H1 (cell line): Measurements from ENCODE around the gene RCAN2. TPM values are rescaled to one million over a fixed set of nuclear protein-coding genes. Genes with fewer than 3 reads are reported as not detected.

Source experiments
- CTCF ChIA-PET: fragments of 300-600 bp; sonication (Branson Sonifier 250); formaldehyde crosslinking; loops from one replicate; lab custom pipeline; 2021; ENCODE audit not compliant: partially characterized antibody; lab: Charles Lee
- POLR2A ChIA-PET: fragments of 300-600 bp; sonication (Branson Sonifier 250); formaldehyde crosslinking; loops from one replicate; lab custom pipeline; 2021; ENCODE audit warnings: inconsistent platforms; ENCODE audit not compliant: partially characterized antibody; lab: Charles Lee
- DNase-seq, 2 experiments: peaks; one replicate each; pipeline versions ENCODE4 v3.0.0 to v3.0.0-alpha.2; 2010 to 2022; ENCODE audit warnings: low spot score in 2 of 2, low read depth in 1 of 2, mixed read lengths in 1 of 2
- FAIRE-seq: peaks from 2 replicates; lab custom pipeline; 2011; peaks lifted over from hg19 to GRCh38; lab: Jason Lieb, UNC
- H2AFZ ChIP-seq: 2 replicates; pipeline ENCODE4 v1.8.1; 2012; ENCODE audit warnings: low read length, inconsistent platforms
- H2AK5ac ChIP-seq: 2 replicates; pipeline ENCODE4 v1.6.1; 2013; ENCODE audit warnings: low read depth, low read length
- H2BK120ac ChIP-seq: replicated peaks from 2 replicates; pipeline ENCODE3; 2013; ENCODE audit warnings: low read depth, low read length, inconsistent platforms
- H2BK12ac ChIP-seq: 2 replicates; pipeline ENCODE4 v1.6.1; 2013; ENCODE audit warnings: low read depth, low read length
- H2BK15ac ChIP-seq: 2 replicates; pipeline ENCODE4 v1.6.1; 2013; ENCODE audit warnings: low read length
- H2BK20ac ChIP-seq: 2 replicates; pipeline ENCODE4 v1.6.1; 2013; ENCODE audit warnings: low read length
- H2BK5ac ChIP-seq: 2 replicates; pipeline ENCODE4 v1.6.1; 2013; ENCODE audit warnings: low read depth, low read length
- H3K14ac ChIP-seq: 2 replicates; pipeline ENCODE4 v1.6.1; 2013; ENCODE audit warnings: inconsistent platforms; ENCODE audit not compliant: insufficient read length
- H3K18ac ChIP-seq: 2 replicates; pipeline ENCODE4 v1.6.1; 2013; ENCODE audit warnings: low read length; ENCODE audit errors: extremely low read depth
- H3K23ac ChIP-seq: 2 replicates; pipeline ENCODE4 v1.6.1; 2013; ENCODE audit warnings: inconsistent platforms; ENCODE audit not compliant: insufficient read length
- H3K23me2 ChIP-seq: 2 replicates; pipeline ENCODE4 v1.6.1; 2013; ENCODE audit warnings: low read depth, low read length
- H3K27ac ChIP-seq: 2 replicates; pipeline ENCODE4 v1.6.1; 2011; ENCODE audit warnings: low read depth, low read length, inconsistent platforms
- H3K27me3 ChIP-seq, 4 experiments: replicated peaks in 1 of 4; 1 replicate in 1 of 4; 2 replicates in 3 of 4; pipeline versions ENCODE4 v1.6.1 to v1.8.1; 2011 to 2013; ENCODE audit warnings: low read length in 3 of 4, mild to moderate bottlenecking in 3 of 4, inconsistent platforms in 2 of 4, mixed read lengths in 2 of 4, moderate library complexity in 1 of 4; ENCODE audit not compliant: control insufficient read depth in 3 of 4, insufficient read depth in 3 of 4; ENCODE audit errors: extremely low read depth in 1 of 4
- H3K36me3 ChIP-seq, 4 experiments: 2 replicates each; pipeline versions ENCODE4 v1.6.1 to v1.8.1; 2011 to 2013; ENCODE audit warnings: mild to moderate bottlenecking in 4 of 4, low read length in 3 of 4, moderate library complexity in 2 of 4, control low read depth in 1 of 4, inconsistent platforms in 1 of 4; ENCODE audit not compliant: insufficient read depth in 4 of 4, control insufficient read depth in 2 of 4
- H3K4ac ChIP-seq: replicated peaks from 2 replicates; pipeline ENCODE3; 2013; ENCODE audit warnings: low read length, low read depth, mixed read lengths, inconsistent platforms; ENCODE audit not compliant: insufficient read length
- H3K4me1 ChIP-seq, 4 experiments: replicated peaks in 1 of 4; 1 replicate in 1 of 4; 2 replicates in 3 of 4; pipeline versions ENCODE4 v1.6.1 to v1.8.1; 2011 to 2013; ENCODE audit warnings: low read length in 3 of 4, inconsistent platforms in 2 of 4, mixed read lengths in 1 of 4; ENCODE audit not compliant: insufficient read depth in 4 of 4, control insufficient read depth in 3 of 4
- H3K4me2 ChIP-seq, 2 experiments: 2 replicates each; pipeline versions ENCODE4 v1.6.1 to v1.8.1; 2011 to 2013; ENCODE audit warnings: low read depth in 2 of 2, low read length in 2 of 2, control low read depth in 1 of 2, inconsistent platforms in 1 of 2, mild to moderate bottlenecking in 1 of 2; ENCODE audit not compliant: insufficient read depth in 1 of 2
- H3K4me3 ChIP-seq, 4 experiments: fragments of 200-600, 300-600 bp in 1 of 4; sonication (generic), shearing (Covaris generic), sonication (Bioruptor Twin) in 1 of 4; 2 replicates each; pipeline versions ENCODE4 v1.5.1 to v1.8.1; 2011 to 2016; ENCODE audit warnings: low read length in 4 of 4, low read depth in 3 of 4, control low read depth in 2 of 4, inconsistent platforms in 2 of 4, mild to moderate bottlenecking in 2 of 4, mixed read lengths in 1 of 4, moderate library complexity in 1 of 4; ENCODE audit not compliant: insufficient read depth in 2 of 4; ENCODE audit errors: extremely low read depth in 1 of 4
- H3K56ac ChIP-seq: replicated peaks from 2 replicates; pipeline ENCODE3; 2013; ENCODE audit warnings: low read depth, mild to moderate bottlenecking, mixed read lengths, low read length, inconsistent platforms; ENCODE audit not compliant: insufficient read length
- H3K79me1 ChIP-seq: 2 replicates; pipeline ENCODE4 v1.6.1; 2013; ENCODE audit warnings: low read depth, low read length, control low read depth
- H3K79me2 ChIP-seq, 2 experiments: 2 replicates each; pipeline versions ENCODE4 v1.6.1 to v1.8.1; 2012 to 2013; ENCODE audit warnings: low read length in 2 of 2, mild to moderate bottlenecking in 2 of 2, inconsistent platforms in 1 of 2; ENCODE audit not compliant: insufficient read depth in 2 of 2, control insufficient read depth in 1 of 2
- H3K9ac ChIP-seq, 4 experiments: replicated peaks in 1 of 4; 1 replicate in 1 of 4; 2 replicates in 3 of 4; pipeline versions ENCODE4 v1.6.1 to v1.8.1; 2011 to 2013; ENCODE audit warnings: low read depth in 3 of 4, low read length in 3 of 4, control low read depth in 2 of 4, mild to moderate bottlenecking in 2 of 4, moderate library complexity in 2 of 4, inconsistent platforms in 1 of 4; ENCODE audit errors: extremely low read depth in 1 of 4
- H3K9me3 ChIP-seq, 2 experiments: 2 replicates each; pipeline versions ENCODE4 v1.6.1 to v1.8.1; 2012 to 2013; ENCODE audit warnings: mild to moderate bottlenecking in 2 of 2, moderate library complexity in 2 of 2, control low read depth in 1 of 2, inconsistent platforms in 1 of 2, low read depth in 1 of 2, low read length in 1 of 2, mixed read lengths in 1 of 2; ENCODE audit not compliant: insufficient read depth in 2 of 2
- H4K20me1 ChIP-seq, 2 experiments: replicated peaks in 1 of 2; 2 replicates each; pipeline versions ENCODE3 to v1.8.1; 2011 to 2013; ENCODE audit warnings: inconsistent platforms in 2 of 2, low read length in 2 of 2, mild to moderate bottlenecking in 1 of 2; ENCODE audit not compliant: insufficient read depth in 2 of 2, control insufficient read depth in 1 of 2
- H4K5ac ChIP-seq: 2 replicates; pipeline ENCODE4 v1.6.1; 2013; ENCODE audit warnings: low read length, low read depth, mixed read lengths, inconsistent platforms; ENCODE audit not compliant: insufficient read length
- H4K8ac ChIP-seq: 2 replicates; pipeline ENCODE4 v1.8.0; 2013; ENCODE audit warnings: mild to moderate bottlenecking, moderate library complexity, low read length, inconsistent platforms; ENCODE audit not compliant: insufficient read depth; ENCODE audit errors: extremely low read depth
- H4K91ac ChIP-seq: replicated peaks from 2 replicates; pipeline ENCODE3; 2013; ENCODE audit warnings: low read length, mixed read lengths, inconsistent platforms; ENCODE audit not compliant: insufficient read length
- ASH2L ChIP-seq: fragments of 200-600, 300-600 bp; sonication (generic); IDR thresholded peaks from one replicate; pipeline ENCODE4 v1.7.1; 2017; ENCODE audit warnings: low read length
- CBX8 ChIP-seq: fragments of 300-800, 300-1000 bp; sonication (generic); IDR thresholded peaks from 2 replicates; pipeline ENCODE4 v1.7.1; 2016; ENCODE audit warnings: low read depth, low read length, borderline replicate concordance
- CHD1 ChIP-seq: IDR thresholded peaks from 2 replicates; pipeline ENCODE4 v1.6.1; 2012; ENCODE audit warnings: low read depth, low read length, improper control_type of control experiment
- CREB1 ChIP-seq: IDR thresholded peaks from 2 replicates; pipeline ENCODE4 v1.6.1; 2012; ENCODE audit warnings: inconsistent platforms
- HDAC6 ChIP-seq: IDR thresholded peaks from one replicate; pipeline ENCODE4 v1.7.1; 2012; ENCODE audit warnings: low read depth, mild to moderate bottlenecking, inconsistent platforms, low read length, moderate library complexity
- KDM5A ChIP-seq: fragments of 200-600 bp; IDR thresholded peaks from 2 replicates; pipeline ENCODE4 v1.7.1; 2012; ENCODE audit warnings: mild to moderate bottlenecking, low read length, inconsistent platforms, mixed read lengths
- MAFK ChIP-seq: IDR thresholded peaks from 2 replicates; pipeline ENCODE4 v1.6.1; 2012; ENCODE audit warnings: low read depth, mild to moderate bottlenecking, improper control_type of control experiment, low read length
- NANOG ChIP-seq: IDR thresholded peaks from 2 replicates; pipeline ENCODE4 v1.6.1; 2011; ENCODE audit warnings: low read length, low read depth, mild to moderate bottlenecking, inconsistent platforms; ENCODE audit not compliant: insufficient read depth, poor library complexity, severe bottlenecking
- PHF8 ChIP-seq: fragments of 200-600 bp; sonication (generic); conservative IDR thresholded peaks from 2 replicates; pipeline ENCODE4 v1.7.1; 2012; ENCODE audit warnings: low read depth, mild to moderate bottlenecking, inconsistent platforms, low read length, moderate library complexity
- POU5F1 ChIP-seq: IDR thresholded peaks from 2 replicates; pipeline ENCODE4 v1.6.1; 2011; ENCODE audit warnings: low read depth, mild to moderate bottlenecking, low read length, moderate library complexity
- RBBP5 ChIP-seq: IDR thresholded peaks from 2 replicates; pipeline ENCODE4 v1.7.1; 2012; ENCODE audit warnings: low read depth, mild to moderate bottlenecking, inconsistent platforms, low read length, moderate library complexity, borderline replicate concordance
- RNF2 ChIP-seq: fragments of 200-900, 300-1000 bp; sonication (generic); IDR thresholded peaks from 2 replicates; pipeline ENCODE4 v1.7.1; 2016; ENCODE audit warnings: borderline replicate concordance, low read depth, mild to moderate bottlenecking, antibody characterized with exemption, low read length; ENCODE audit not compliant: poor library complexity, severe bottlenecking; ENCODE audit errors: missing control alignments
- SIX5 ChIP-seq: IDR thresholded peaks from 2 replicates; pipeline ENCODE4 v1.6.1; 2011; ENCODE audit warnings: mild to moderate bottlenecking, low read depth, low read length
- SUZ12 ChIP-seq: fragments of 200-600 bp; sonication (generic); IDR thresholded peaks from 2 replicates; pipeline ENCODE4 v1.6.1; 2012; ENCODE audit warnings: mild to moderate bottlenecking, inconsistent platforms, low read length, moderate library complexity, mixed read lengths
- TAF7 ChIP-seq: optimal IDR thresholded peaks from 2 replicates; pipeline ENCODE3; 2011; ENCODE audit warnings: low read depth, mild to moderate bottlenecking, inconsistent platforms, low read length, moderate library complexity, borderline replicate concordance
- TCF12 ChIP-seq: IDR thresholded peaks from 2 replicates; pipeline ENCODE4 v1.6.1; 2011; ENCODE audit warnings: low read depth, mild to moderate bottlenecking, low read length
- WGBS, 2 experiments: shearing (Covaris generic) in 1 of 2; methylation state at CpG; one replicate each; pipeline versions ENCODE4 v1.1.6 to v1.1.7; 2013 to 2015; ENCODE audit warnings: low lambda C conversion rate in 2 of 2, mixed read lengths in 2 of 2, inconsistent platforms in 1 of 2, low coverage in 1 of 2, missing lambda C conversion rate in 1 of 2; ENCODE audit not compliant: insufficient replicate concordance in 2 of 2, insufficient coverage in 1 of 2, insufficient read length in 1 of 2; ENCODE audit errors: extremely low coverage in 1 of 2, missing lambda C conversion rate in 1 of 2; 5-methylcytosine and 5-hydroxymethylcytosine counted together
- polyA plus RNA-seq, 7 experiments: library from polyadenylated mRNA; depleted of rRNA in 3 of 7; stranded (reverse) in 5 of 7; unstranded in 2 of 7; fragments of >200 nt in 5 of 7; fragments of 200-250 nt in 2 of 7; gene quantifications; 1 replicate in 5 of 7; 2 replicates in 1 of 7; 4 replicates in 1 of 7; pipeline versions ENCODE4 v1.2.1 to v1.2.3, GENCODE V29; 2011 to 2013; ENCODE audit warnings: missing spikeins in 2 of 7, mixed read lengths in 2 of 7
- total RNA-seq: library from RNA; stranded (reverse); fragmentation: NEBNext Ultra II Directional; extraction: Animal tissue kit (Norgen Biotek cat#: 25700); gene quantifications from 2 replicates; pipeline ENCODE4 v1.2.1, GENCODE V29; 2021

Gene RCAN2
- total and polyA plus RNA-seq, 2 of the 8 experiments (the other 6 are each of a cell fraction or from before 2014, with no cell fraction given): 5.0 to 8.5 TPM

- H4K91ac ChIP-seq: no peak overlapping the region
- H2AK5ac ChIP-seq: no peak overlapping the region
- no peak for DNase-seq
- H3K79me1 ChIP-seq: no peaks in the 10 kb centered on the region
- no peaks in the 10 kb centered on the region for H3K27me3 ChIP-seq
- no peak overlapping the region for H3K18ac ChIP-seq
- CTCF ChIA-PET: no interaction called here
- H3K23ac ChIP-seq: no peak overlapping the region
- no peak overlapping the region for H2BK5ac ChIP-seq
- no peak overlapping the region for H3K56ac ChIP-seq
- 84% methylated on average over 2 of the region's 2 CpGs; no CpG with 5 or more reads in 1 of the 2 experiments for WGBS, 2 experiments
- no peak overlapping the region for H3K14ac ChIP-seq
- H3K9me3 ChIP-seq: no peaks in the 10 kb centered on the region
- no peak for FAIRE-seq
- H3K4me2 ChIP-seq: no peak overlapping the region
- H3K27ac ChIP-seq: no peak overlapping the region
- no peaks in the 10 kb centered on the region for H3K36me3 ChIP-seq
- no peak overlapping the region for H3K4me3 ChIP-seq
- H2AFZ ChIP-seq: no peak overlapping the region
- no peaks in the 10 kb centered on the region for H3K79me2 ChIP-seq
- H2BK12ac ChIP-seq: no peak overlapping the region
- H3K4ac ChIP-seq: no peak overlapping the region
- no peak overlapping the region for H2BK120ac ChIP-seq
- no peaks in the 10 kb centered on the region for H3K23me2 ChIP-seq
- H4K8ac ChIP-seq: no peak overlapping the region
- no peak overlapping the region for H2BK20ac ChIP-seq
- POLR2A ChIA-PET: no interaction called here
- H2BK15ac ChIP-seq: no peak overlapping the region
- H4K20me1 ChIP-seq: no peaks in the 10 kb centered on the region
- no peak overlapping the region for H4K5ac ChIP-seq
- H3K4me1 ChIP-seq: peaks cover 0 to 8% (median 3%) of the 10 kb centered on the region in 4 experiments; a peak in 2 of 7 replicates
- no peak overlapping the region for H3K9ac ChIP-seq
- no peak for TF ChIP-seq CHD1
- TF ChIP-seq TAF7: no peak
- TF ChIP-seq MAFK: no peak
- TF ChIP-seq CBX8: no peak
- TF ChIP-seq SUZ12: no peak
- no peak for TF ChIP-seq SIX5
- no peak for TF ChIP-seq HDAC6
- no peak for TF ChIP-seq POU5F1
- TF ChIP-seq TCF12: no peak
- TF ChIP-seq KDM5A: no peak
- TF ChIP-seq RNF2: no peak
- TF ChIP-seq RBBP5: no peak
- TF ChIP-seq ASH2L: no peak
- no peak for TF ChIP-seq NANOG
- TF ChIP-seq CREB1: no peak
- no peak for TF ChIP-seq PHF8
These were observed 133.7 kb downstream of the RCAN2 start for GRCh38 chr6:46357591-46357990.
